Motor neuron (in vitro differentiated cells): Measurements from ENCODE around the gene BNIPL. TPM values are rescaled to one million over a fixed set of nuclear protein-coding genes. Genes with fewer than 3 reads are reported as not detected.

ENCODE experiments used
- ATAC-seq, 8 experiments: fragments of 200-7000 bp; cut with Tn5 transposase; replicated peaks in 6 of 8; 2 replicates each; pipeline ENCODE4 v1.8.0; 2021; ENCODE audit warnings: mild to moderate bottlenecking in 8 of 8, moderate library complexity in 8 of 8
- H3K27ac ChIP-seq, 2 donors: fragments of 250-450 bp; sonication (Bioruptor Pico); 2 replicates each; pipeline ENCODE4 v1.9.0; 2021; ENCODE audit warnings: antibody characterized with exemption in 2 of 2, mild to moderate bottlenecking in 2 of 2, moderate library complexity in 1 of 2
- H3K4me1 ChIP-seq, 2 donors: fragments of 250-450 bp; sonication (Bioruptor Pico); replicated peaks in 1 of 2; 2 replicates each; pipeline ENCODE4 v1.6.1; 2021; ENCODE audit warnings: antibody characterized with exemption in 2 of 2, mild to moderate bottlenecking in 2 of 2, moderate library complexity in 1 of 2
- H3K4me3 ChIP-seq, 5 donors: fragments of 250-450 bp; sonication (Bioruptor Pico); 2 replicates each; pipeline ENCODE4 v1.9.0; 2021; ENCODE audit warnings: antibody characterized with exemption in 5 of 5, mild to moderate bottlenecking in 5 of 5, moderate library complexity in 4 of 5
- WGBS, 10 experiments: fragments of 450-650 bp; shearing (Covaris generic); methylation state at CpG; one replicate each; pipeline ENCODE4 v1.0.0; 2022; 5-methylcytosine and 5-hydroxymethylcytosine counted together
- in situ Hi-C, 9 experiments: fragments of 400-800 bp; cut with MboI; loops; one replicate each; pipeline ENCODE4 v1.15.0; 2021; ENCODE audit warnings: low sequenced_read_pairs in 9 of 9, low pct_unique_long_range_greater_than_20kb in 2 of 9; ENCODE audit not compliant: unreplicated experiment in 9 of 9
- total RNA-seq, 8 experiments: library from RNA; unstranded; fragments of 300-600 nt; gene quantifications; 2 replicates each; pipeline versions ENCODE4 v1.2.3 to v1.2.4, GENCODE V29; 2022

The BNIPL gene
- total RNA-seq, 8 experiments from 2014 or later = 0.18 to 1.6 (median 1.1) TPM

DNA sequence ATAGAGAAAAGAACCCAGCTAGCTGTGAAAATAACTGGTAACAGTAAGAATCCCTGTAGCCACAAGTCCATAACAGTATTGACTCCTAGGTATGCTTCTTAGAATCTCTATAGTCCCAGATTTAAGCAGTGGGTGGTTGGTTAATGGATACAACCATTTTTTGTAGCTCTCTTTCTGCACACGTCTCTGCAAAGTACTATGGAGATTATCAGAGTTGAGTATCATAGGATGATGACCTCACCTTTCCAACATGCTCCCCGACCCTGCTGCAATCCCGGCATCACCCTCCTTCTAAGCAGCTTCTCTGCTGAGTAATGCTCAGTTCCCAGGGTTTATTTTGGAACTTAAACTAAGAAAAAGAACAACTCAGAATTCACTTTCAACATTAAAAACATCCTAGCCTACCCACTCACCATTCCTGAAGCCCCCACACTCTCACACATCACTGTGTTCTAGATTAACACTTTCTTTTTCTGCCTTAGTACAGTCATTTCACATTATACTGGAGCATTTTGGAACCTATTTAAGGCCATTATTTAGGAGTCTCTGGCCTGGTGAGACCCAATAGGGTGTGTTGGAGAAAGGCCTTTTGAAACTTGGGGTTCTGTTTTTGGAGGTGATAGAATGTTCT lies 26.5 kb downstream of the BNIPL start:
- in situ Hi-C loops = loop anchor here in 1 of 9 experiments (25.0 kb wide), 1 partner anchor 99 kb away; the partner anchor contains the start of genes LYSMD1, SCNM1 and TNFAIP8L2
- WGBS, 10 experiments = 17 to 76% (median 48%) methylated on average over 1 to 3 of the region's 3 CpGs; no CpG with 5 or more reads in 4 of the 10 experiments
- Histone ChIP-seq H3K4me1 (peaks cover 21 to 40% of the 10 kb centered on the region in 2 donors), H3K4me3 (peak overlapping the region; percentile 86 to 99 (median 94)), H3K27ac (peak overlapping the region; percentile 57 to 95)
- peak in 7 of 8 experiments; percentile 4 to 31 (median 13) for ATAC-seq

DNA sequence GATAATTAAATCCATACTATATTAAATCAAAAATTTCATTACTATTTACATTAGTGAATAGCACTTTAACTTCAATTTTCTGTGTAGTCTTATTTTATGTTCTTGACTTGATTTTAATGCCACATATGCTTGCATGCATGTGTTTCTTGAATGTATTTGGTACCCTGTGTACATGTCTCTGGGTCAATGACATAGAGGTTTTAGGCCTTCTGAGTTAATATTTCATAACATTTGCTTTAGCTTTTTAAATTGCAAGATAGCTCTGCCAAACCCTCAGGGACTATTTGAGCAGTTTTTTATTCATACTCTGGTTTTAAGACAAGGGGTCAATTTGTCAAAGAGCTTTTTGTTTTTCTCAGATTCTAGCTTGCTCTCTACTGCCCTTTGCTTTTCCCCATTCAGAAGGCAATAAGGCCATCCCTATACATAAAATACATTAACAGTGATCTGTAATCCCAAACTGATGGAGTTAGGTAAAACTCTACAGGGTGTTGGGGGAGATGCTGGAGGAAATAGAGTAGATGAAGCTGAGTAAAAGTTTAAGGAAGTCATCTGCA lies 28.8 kb downstream of the BNIPL start:
- in situ Hi-C loops = loop anchor here in 1 of 9 experiments (25.0 kb wide), 1 partner anchor 97 kb away; the partner anchor contains the start of genes LYSMD1, SCNM1 and TNFAIP8L2
- H3K27ac ChIP-seq = no peak overlapping the region
- ATAC-seq = no peak
- peak overlapping the region in 1 of 5 donors; percentile 16 for H3K4me3 ChIP-seq
- H3K4me1 ChIP-seq = peaks cover 24 to 40% of the 10 kb centered on the region in 2 donors

DNA sequence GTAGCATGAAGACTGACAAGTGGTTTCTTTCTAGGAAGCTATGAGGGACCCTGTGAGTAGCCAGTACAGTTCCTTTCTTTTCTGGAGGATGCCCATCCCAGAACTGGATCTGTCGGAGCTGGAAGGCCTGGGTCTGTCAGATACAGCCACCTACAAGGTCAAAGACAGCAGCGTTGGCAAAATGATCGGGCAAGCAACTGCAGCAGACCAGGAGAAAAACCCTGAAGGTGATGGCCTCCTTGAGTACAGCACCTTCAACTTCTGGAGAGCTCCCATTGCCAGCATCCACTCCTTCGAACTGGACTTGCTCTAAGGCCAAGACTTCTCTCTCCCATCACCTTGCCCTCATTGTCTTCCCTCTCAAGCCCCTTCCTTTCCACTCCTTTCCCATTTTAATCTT lies 30.8 kb downstream of the BNIPL start:
- no peak overlapping the region for H3K27ac ChIP-seq
- in situ Hi-C loops = loop anchor here in 1 of 9 experiments (25.0 kb wide), 1 partner anchor 95 kb away; the partner anchor contains the start of genes LYSMD1, SCNM1 and TNFAIP8L2
- no peak overlapping the region for H3K4me3 ChIP-seq
- peaks cover 32 to 45% of the 10 kb centered on the region in 2 donors for H3K4me1 ChIP-seq
- 60 to 100% (median 90%) methylated on average over 2 to 4 of the region's 4 CpGs; no CpG with 5 or more reads in 4 of the 10 experiments for WGBS, 10 experiments
- no peak for ATAC-seq

DNA sequence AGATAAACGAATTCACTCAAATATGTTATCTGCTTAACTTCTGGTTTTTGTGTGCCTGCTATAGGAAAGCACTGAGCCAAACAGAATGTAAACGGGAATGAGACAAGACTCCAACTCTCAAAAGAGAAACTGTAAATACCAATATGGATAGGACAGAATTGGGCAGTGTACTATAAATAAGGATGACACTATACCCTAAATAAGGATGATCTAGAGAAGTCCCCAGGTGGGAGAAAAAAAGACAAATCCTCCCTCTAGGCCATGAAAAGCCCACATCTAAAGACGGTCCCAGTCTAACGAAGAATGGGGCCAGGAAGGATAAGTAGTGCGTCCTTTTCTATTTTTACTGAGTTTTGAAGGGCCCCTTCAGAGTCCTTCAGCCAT lies 32.7 kb downstream of the BNIPL start:
- no peak for ATAC-seq
- in situ Hi-C loops = loop anchor here in 1 of 9 experiments (25.0 kb wide), 1 partner anchor 93 kb away; the partner anchor contains the start of genes LYSMD1, SCNM1 and TNFAIP8L2
- peaks cover 18 to 26% of the 10 kb centered on the region in 2 donors for H3K4me1 ChIP-seq
- 60 to 100% (median 90%) methylated on average over 1 to 5 of the region's 5 CpGs; no CpG with 5 or more reads in 1 of the 10 experiments for WGBS, 10 experiments
- H3K27ac ChIP-seq = peak overlapping the region in 1 of 2 donors; percentile 96
- no peak overlapping the region for H3K4me3 ChIP-seq

DNA sequence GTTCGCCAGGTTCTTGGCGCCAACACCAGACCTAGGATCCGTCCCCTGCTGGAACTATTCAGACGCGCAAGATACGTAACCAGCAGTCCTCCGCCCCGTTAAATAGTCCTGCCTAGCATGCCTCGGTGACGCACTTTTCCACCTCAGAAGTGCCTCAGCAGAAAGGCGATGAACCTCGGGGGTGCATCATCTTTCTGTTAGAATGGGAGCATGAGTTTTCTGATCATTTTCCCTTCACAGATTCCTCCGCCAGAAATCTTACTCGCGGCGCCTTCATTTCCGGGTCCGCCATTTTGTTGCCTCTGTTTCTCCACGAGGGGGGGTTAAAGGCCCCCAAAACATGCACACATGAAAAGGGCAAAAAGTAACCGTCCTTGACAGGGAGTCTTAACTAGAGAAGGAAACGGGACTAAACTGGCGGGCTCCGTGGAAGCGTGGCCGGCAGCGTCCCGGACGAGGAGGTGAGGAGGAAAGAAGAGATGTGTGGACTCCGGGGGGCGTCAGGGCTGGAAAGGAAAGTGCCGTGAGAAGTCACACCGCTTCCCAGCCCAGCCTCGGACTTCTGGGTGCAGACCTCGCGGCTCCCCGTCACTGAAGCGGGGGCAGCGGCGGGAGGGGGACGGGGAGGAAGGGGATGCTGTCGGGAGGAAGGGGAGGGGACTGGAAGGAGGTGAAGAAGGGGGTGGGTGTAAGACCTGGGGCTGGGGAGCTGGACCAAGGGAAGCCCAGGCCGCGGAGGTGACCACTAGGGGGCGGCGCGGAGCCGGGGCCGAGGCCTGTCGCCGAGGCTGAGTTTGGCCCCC lies 34.3 kb downstream of the BNIPL start, which contains the start of gene GABPB2:
GABPB2 (plus strand) TSS at position 288 of the 803 bp plus-strand sequence. CDS start 17,429 bp downstream, outside the sequence.
- in situ Hi-C loops = loop anchor here in 1 of 9 experiments (25.0 kb wide), 1 partner anchor 92 kb away; the partner anchor contains the start of genes LYSMD1, SCNM1 and TNFAIP8L2
- Histone ChIP-seq H3K4me3 (peak within 1 kb of the TSS; percentile 40 to 91 (median 48)), H3K4me1 (peaks cover 11 to 15% of the 10 kb centered on the region in 2 donors), H3K27ac (peak within 1 kb of the TSS; percentile 91 to 96)
- WGBS, 10 experiments = 0 to 14% (median 1%) methylated on average over 1 to 27 of the region's 50 CpGs
- ATAC-seq = peak; percentile 84 to 89 (median 86)

DNA sequence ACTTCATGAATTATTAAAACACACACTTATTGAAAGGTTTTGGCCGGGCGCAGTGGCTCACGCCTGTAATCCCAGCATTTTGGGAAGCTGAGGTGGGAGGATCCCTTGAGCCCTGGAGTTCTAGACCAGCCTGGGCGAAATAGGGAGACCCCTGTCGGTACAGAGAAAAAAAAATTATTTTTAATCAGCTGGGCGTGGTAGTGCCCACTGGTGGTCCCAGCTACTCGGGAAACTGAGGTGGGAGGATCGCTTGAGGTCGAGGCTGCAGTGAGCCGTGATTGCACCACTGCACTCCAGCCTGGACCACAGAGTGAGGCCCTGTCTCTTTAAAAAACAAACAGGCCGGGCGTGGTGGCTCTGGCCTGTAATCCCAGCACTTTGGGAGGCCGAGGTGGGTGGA lies 35.8 kb downstream of the BNIPL start:
- Histone ChIP-seq H3K4me3 (no peak overlapping the region), H3K27ac (no peak overlapping the region), H3K4me1 (peaks cover 9 to 15% of the 10 kb centered on the region in 2 donors)
- no peak for ATAC-seq
- WGBS, 10 experiments = 0 to 100% (median 90%) methylated on average over 1 to 13 of the region's 13 CpGs; no CpG with 5 or more reads in 2 of the 10 experiments
- in situ Hi-C loops = loop anchor here in 1 of 9 experiments (25.0 kb wide), 1 partner anchor 90 kb away; the partner anchor contains the start of genes LYSMD1, SCNM1 and TNFAIP8L2

DNA sequence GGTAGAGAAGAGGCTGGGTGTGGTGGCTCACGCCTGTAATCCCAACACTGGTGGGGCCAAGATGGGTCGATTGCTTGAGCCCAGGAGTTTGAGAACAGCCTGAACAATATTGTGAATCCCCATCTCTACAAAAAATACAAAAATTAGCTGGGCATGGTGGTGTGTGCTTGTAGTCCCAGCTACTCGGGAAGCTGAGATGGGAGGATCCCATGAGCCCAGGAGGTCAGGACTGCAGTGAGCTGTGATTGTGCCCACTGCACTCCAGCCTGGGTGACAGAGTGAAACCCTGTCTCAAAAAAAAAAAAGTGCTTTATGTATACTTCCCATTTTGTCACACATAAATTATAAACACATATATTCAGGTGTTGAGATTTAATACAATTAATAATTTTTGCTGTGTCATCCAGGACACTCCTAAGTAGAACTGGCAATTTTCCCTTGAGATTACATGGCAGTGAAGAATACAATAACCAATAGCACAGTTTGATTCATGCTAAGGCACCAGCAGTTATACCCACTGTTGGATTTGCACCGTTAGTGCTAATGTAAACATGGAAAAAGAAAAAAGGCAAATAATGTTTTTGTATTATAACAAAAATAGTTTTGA lies 49.7 kb downstream of the BNIPL start:
- no peaks in the 10 kb centered on the region for H3K4me1 ChIP-seq
- in situ Hi-C loops = no loop called here
- H3K4me3 ChIP-seq = no peak overlapping the region
- no peak overlapping the region for H3K27ac ChIP-seq
- ATAC-seq = no peak
- WGBS, 10 experiments = 54 to 100% (median 88%) methylated on average over 1 to 4 of the region's 4 CpGs; no CpG with 5 or more reads in 2 of the 10 experiments

Other genes with a start within 250 kb of the BNIPL start
- 100 to 1,000 TPM in 1 of 8 experiments, 10 to 100 TPM in 2, 1 to 10 TPM in 5; 1.2 to 330 (median 5.3) TPM for gene CTSK, start 228.3 kb upstream of the BNIPL start, total RNA-seq
- gene ARNT, start 160.0 kb upstream of the BNIPL start, total RNA-seq = 10 to 100 TPM; 22.0 to 43.7 (median 25.9) TPM
- 1 to 10 TPM in 1 of 8 experiments, under 1 TPM in 2, not detected in 5; 0.21 to 1.3 (median 0.27) TPM for gene CTXND2, start 149.4 kb upstream of the BNIPL start, total RNA-seq
- gene SETDB1, start 110.2 kb upstream of the BNIPL start, total RNA-seq = 10 to 100 TPM; 29.6 to 75.6 (median 58.1) TPM
- gene CERS2, start 61.8 kb upstream of the BNIPL start, total RNA-seq = 100 to 1,000 TPM in 4 of 8 experiments, 10 to 100 TPM in 4; 46.1 to 116 (median 96.6) TPM
- gene ANXA9, start 54.3 kb upstream of the BNIPL start, total RNA-seq = 1 to 10 TPM in 5 of 8 experiments, under 1 TPM in 3; 0.54 to 1.7 (median 1.3) TPM
- 10 to 100 TPM in 7 of 8 experiments, 1 to 10 TPM in 1; 7.5 to 22.7 (median 19.0) TPM for gene MINDY1, start 29.7 kb upstream of the BNIPL start, total RNA-seq
- gene PRUNE1, start 28.1 kb upstream of the BNIPL start, total RNA-seq = 10 to 100 TPM; 10.5 to 30.2 (median 24.1) TPM
- 10 to 100 TPM in 1 of 8 experiments, 1 to 10 TPM in 7; 3.9 to 10.3 (median 7.8) TPM for gene C1orf56, start 11.2 kb downstream of the BNIPL start, total RNA-seq
- gene CDC42SE1, start 23.0 kb downstream of the BNIPL start, total RNA-seq = 10 to 100 TPM; 34.9 to 68.9 (median 52.4) TPM
- 100 to 1,000 TPM in 4 of 8 experiments, 10 to 100 TPM in 2, 1 to 10 TPM in 2; 3.3 to 201 (median 110) TPM for gene MLLT11, start 23.8 kb downstream of the BNIPL start, total RNA-seq
- 10 to 100 TPM in 2 of 8 experiments, 1 to 10 TPM in 6; 4.2 to 20.5 (median 6.1) TPM for gene GABPB2, start 34.2 kb downstream of the BNIPL start, total RNA-seq
- 10 to 100 TPM in 5 of 8 experiments, 1 to 10 TPM in 3; 1.0 to 33.6 (median 15.4) TPM for gene SEMA6C, start 110.0 kb downstream of the BNIPL start, total RNA-seq
- 1 to 10 TPM in 3 of 8 experiments, under 1 TPM in 5; 0.25 to 1.6 (median 0.55) TPM for gene TNFAIP8L2, start 120.1 kb downstream of the BNIPL start, total RNA-seq
- gene LYSMD1, start 129.3 kb downstream of the BNIPL start, total RNA-seq = 10 to 100 TPM in 5 of 8 experiments, 1 to 10 TPM in 3; 4.4 to 31.2 (median 18.1) TPM
- gene SCNM1, start 129.6 kb downstream of the BNIPL start, total RNA-seq = 100 to 1,000 TPM in 2 of 8 experiments, 10 to 100 TPM in 6; 41.0 to 115 (median 77.1) TPM
- gene TMOD4, start 139.4 kb downstream of the BNIPL start, total RNA-seq = 1 to 10 TPM in 3 of 8 experiments, under 1 TPM in 3, not detected in 2; 0.27 to 2.0 (median 0.96) TPM
- gene VPS72, start 153.6 kb downstream of the BNIPL start, total RNA-seq = 100 to 1,000 TPM in 3 of 8 experiments, 10 to 100 TPM in 5; 34.2 to 146 (median 83.1) TPM
- 100 to 1,000 TPM in 1 of 8 experiments, 10 to 100 TPM in 7; 44.2 to 113 (median 62.5) TPM for gene PIP5K1A, start 162.0 kb downstream of the BNIPL start, total RNA-seq
- gene PSMD4, start 218.1 kb downstream of the BNIPL start, total RNA-seq = 100 to 1,000 TPM; 187 to 376 (median 247) TPM
- 10 to 100 TPM in 7 of 8 experiments, 1 to 10 TPM in 1; 8.9 to 33.2 (median 21.9) TPM for gene ZNF687, start 245.7 kb downstream of the BNIPL start, total RNA-seq